HG02981 (cell line): ENCODE measurements around the gene PTPRN2.
"Not testable (repeated sequence)": the region's sequence is repeated elsewhere in the genome, so short reads cannot be mapped to it uniquely, and the experiment has no call there.

Experiments
- ATAC-seq: cut with Tn5 transposase; IDR thresholded peaks from one replicate; pipeline ENCODE4 v1.9.1; 2021; ENCODE audit warnings: mild to moderate bottlenecking, moderate library complexity; ENCODE audit not compliant: unreplicated experiment

The PTPRN2 gene

GRCh38 chr7:157955348-157955999, 632.1 kb downstream of the PTPRN2 start:
- no peak for ATAC-seq

- no peak for ATAC-seq
These were observed 632.7 kb downstream of the PTPRN2 start for GRCh38 chr7:157954901-157955300.

GRCh38 chr7:157952841-157953645, 634.6 kb downstream of the PTPRN2 start:
- ATAC-seq: no peak

- ATAC-seq: no peak
These were observed 635.5 kb downstream of the PTPRN2 start for GRCh38 chr7:157952050-157952667.

GRCh38 chr7:157951300-157952049, 636.1 kb downstream of the PTPRN2 start:
- ATAC-seq: no peak

GRCh38 chr7:157949711-157950110, 637.9 kb downstream of the PTPRN2 start:
- ATAC-seq: no peak

- ATAC-seq: no peak
These were observed 640.1 kb downstream of the PTPRN2 start for GRCh38 chr7:157947504-157947903.

- no peak for ATAC-seq
These were observed 641.1 kb downstream of the PTPRN2 start for GRCh38 chr7:157946398-157947060.

GRCh38 chr7:157945401-157945800, 642.2 kb downstream of the PTPRN2 start:
- no peak for ATAC-seq

GRCh38 chr7:157944734-157945291, 642.8 kb downstream of the PTPRN2 start:
- no peak for ATAC-seq

- no peak for ATAC-seq
These were observed 643.6 kb downstream of the PTPRN2 start for GRCh38 chr7:157944051-157944450.

- ATAC-seq: no peak
These were observed 644.1 kb downstream of the PTPRN2 start for GRCh38 chr7:157943561-157943960.

- ATAC-seq: no peak
These were observed 646.4 kb downstream of the PTPRN2 start for GRCh38 chr7:157941210-157941609.

- ATAC-seq: no peak
These were observed 647.1 kb downstream of the PTPRN2 start for GRCh38 chr7:157940497-157940896.

GRCh38 chr7:157938211-157938610, 649.4 kb downstream of the PTPRN2 start:
- no peak for ATAC-seq

GRCh38 chr7:157937406-157937805, 650.2 kb downstream of the PTPRN2 start:
- ATAC-seq: no peak

- no peak for ATAC-seq
These were observed 650.6 kb downstream of the PTPRN2 start for GRCh38 chr7:157936976-157937375.

- not testable (repeated sequence) for ATAC-seq
These were observed 651.9 kb downstream of the PTPRN2 start for GRCh38 chr7:157935721-157936120.

GRCh38 chr7:157933219-157934155, 654.1 kb downstream of the PTPRN2 start:
- not testable (repeated sequence) for ATAC-seq
